ENCODE measurements around the gene SBNO2. TPM values are rescaled to one million over a fixed set of nuclear protein-coding genes. Genes with fewer than 3 reads are reported as not detected.
A peak's percentile ranks its signal among the peaks of the same experiment; 100 is the strongest.

The SBNO2 gene
- polyA plus RNA-seq (2012; ENCODE audit: insufficient read depth, insufficient read length, low read depth): 74.4 TPM

- no peak for TF ChIP-seq CTCF (IDR thresholded peaks at IDR 0.05; ENCODE audit: low read depth, low read length)
- Histone ChIP-seq H3K9me3 (no peaks in the 10 kb centered on the region), H3K36me3 (no peaks in the 10 kb centered on the region), H3K27me3 (no peaks in the 10 kb centered on the region), H3K4me3 (ENCODE audit: low read depth, low read length) (peak within 1 kb of the TSS; percentile 83), H3K4me1 (peaks cover 10% of the 10 kb centered on the region)
- peak; percentile 93 for DNase-seq
Measured at GRCh38 chr19:1173845-1174809, at the start of gene SBNO2. SBNO2 (minus strand) TSS chr19:1174268; CDS start chr19:1154276, 19,992 bp downstream.

GRCh38 chr19:1223018-1223855 lies 49.2 kb upstream of the SBNO2 start:
- peak; percentile 81 for TF ChIP-seq CTCF (IDR thresholded peaks at IDR 0.05; ENCODE audit: low read depth, low read length)

GRCh38 chr19:1222394-1222793 lies 48.3 kb upstream of the SBNO2 start:
- H3K4me3 ChIP-seq (ENCODE audit: low read depth, low read length): no peak overlapping the region
- no peaks in the 10 kb centered on the region for H3K9me3 ChIP-seq
- no peak for DNase-seq
- H3K36me3 ChIP-seq: peaks cover 63% of the 10 kb centered on the region
- H3K27me3 ChIP-seq: no peaks in the 10 kb centered on the region
- peak; percentile 25; the same call in 1 of the 2 replicates for TF ChIP-seq CTCF (IDR thresholded peaks at IDR 0.05; ENCODE audit: low read depth, low read length)
- peaks cover 22% of the 10 kb centered on the region for H3K4me1 ChIP-seq

More at GRCh38 chr19:1223018-1223855, 49.2 kb upstream of the SBNO2 start:
- H3K36me3 ChIP-seq: peaks cover 70% of the 10 kb centered on the region
- no peak overlapping the region for H3K4me3 ChIP-seq (ENCODE audit: low read depth, low read length)
- peaks cover 22% of the 10 kb centered on the region for H3K4me1 ChIP-seq
- no peaks in the 10 kb centered on the region for H3K9me3 ChIP-seq
- no peaks in the 10 kb centered on the region for H3K27me3 ChIP-seq
- DNase-seq: peak; percentile 95

- Histone ChIP-seq H3K36me3 (peaks cover 58% of the 10 kb centered on the region), H3K4me3 (ENCODE audit: low read depth, low read length) (no peak overlapping the region), H3K9me3 (no peaks in the 10 kb centered on the region), H3K27me3 (no peaks in the 10 kb centered on the region), H3K4me1 (peaks cover 22% of the 10 kb centered on the region)
- no peak for DNase-seq
- no peak for TF ChIP-seq CTCF (IDR thresholded peaks at IDR 0.05; ENCODE audit: low read depth, low read length)
Measured at GRCh38 chr19:1221904-1222255, 47.8 kb upstream of the SBNO2 start.

GRCh38 chr19:1220976-1221903 lies 47.2 kb upstream of the SBNO2 start:
- Histone ChIP-seq H3K9me3 (no peaks in the 10 kb centered on the region), H3K4me3 (ENCODE audit: low read depth, low read length) (no peak overlapping the region), H3K4me1 (peaks cover 22% of the 10 kb centered on the region), H3K27me3 (no peaks in the 10 kb centered on the region), H3K36me3 (peaks cover 52% of the 10 kb centered on the region)
- peak; percentile 74 for DNase-seq
- TF ChIP-seq CTCF (IDR thresholded peaks at IDR 0.05; ENCODE audit: low read depth, low read length): peak; percentile 73

Measured in BE2C (cell line).